A549 (cell line): Measurements from ENCODE around the gene PKD1.

Experiments used
- BHLHE40 ChIP-seq: IDR thresholded peaks from 2 replicates; pipeline ENCODE4 v1.6.1; 2012; ENCODE audit warnings: low read depth, low read length, inconsistent platforms
- CBX8 ChIP-seq: fragments of 200-600 bp; sonication (generic); IDR thresholded peaks from 2 replicates; pipeline ENCODE4 v1.6.1; 2016
- CHD2 ChIP-seq: fragments of 150-350 bp; IDR thresholded peaks from 2 replicates; pipeline ENCODE4 v1.6.1; 2014; ENCODE audit warnings: low read length; ENCODE audit not compliant: partially characterized antibody
- JUNB ChIP-seq: fragments of >200 bp; sonication (Bioruptor Twin); formaldehyde crosslinking; IDR thresholded peaks from 2 replicates; pipeline ENCODE4 v1.6.1; 2016
- MAFK ChIP-seq: fragments of 450-650 bp; IDR thresholded peaks from 2 replicates; pipeline ENCODE4 v1.6.1; 2014; ENCODE audit not compliant: partially characterized antibody
- POLR2A ChIP-seq: IDR thresholded peaks from 2 replicates; pipeline ENCODE4 v1.6.1; 2012; ENCODE audit warnings: mild to moderate bottlenecking, low read length
- RAD21 ChIP-seq, 2 experiments: fragments of >200 bp in 1 of 2; sonication (Bioruptor Twin) in 1 of 2; formaldehyde crosslinking in 1 of 2; IDR thresholded peaks in 1 of 2; conservative IDR thresholded peaks in 1 of 2; 2 replicates in 1 of 2; 3 replicates in 1 of 2; pipeline ENCODE4 v1.6.1; 2012 to 2018; ENCODE audit warnings: inconsistent platforms in 1 of 2
- TP53 ChIP-seq: fragments of 250-450 bp; sonication (Bioruptor Pico); IDR thresholded peaks from 2 replicates; pipeline ENCODE4 v1.5.0; 2021; ENCODE audit warnings: mild to moderate bottlenecking, moderate library complexity
- ZFP36 ChIP-seq: fragments of 450-650 bp; IDR thresholded peaks from 2 replicates; pipeline ENCODE4 v1.6.1; 2014; ENCODE audit warnings: borderline replicate concordance; ENCODE audit not compliant: partially characterized antibody
- ZNF302 ChIP-seq: fragments of 250-450 bp; sonication (Bioruptor Pico); IDR thresholded peaks from 2 replicates; pipeline ENCODE4 v1.9.0; 2021; ENCODE audit warnings: inconsistent platforms, mild to moderate bottlenecking, moderate library complexity
- TF ChIP-seq, protein P1 (sequence below): fragments of >200 bp; sonication (Bioruptor Twin); formaldehyde crosslinking; IDR thresholded peaks from 3 replicates; pipeline ENCODE4 v1.5.1; 2016
- TF ChIP-seq, protein P2 (sequence below): IDR thresholded peaks from 2 replicates; pipeline ENCODE4 v1.6.1; 2012
- TF ChIP-seq, protein P3 (sequence below): fragments of 450-650 bp; IDR thresholded peaks from 2 replicates; pipeline ENCODE4 v1.6.1; 2014; ENCODE audit warnings: antibody characterized with exemption

DNA sequence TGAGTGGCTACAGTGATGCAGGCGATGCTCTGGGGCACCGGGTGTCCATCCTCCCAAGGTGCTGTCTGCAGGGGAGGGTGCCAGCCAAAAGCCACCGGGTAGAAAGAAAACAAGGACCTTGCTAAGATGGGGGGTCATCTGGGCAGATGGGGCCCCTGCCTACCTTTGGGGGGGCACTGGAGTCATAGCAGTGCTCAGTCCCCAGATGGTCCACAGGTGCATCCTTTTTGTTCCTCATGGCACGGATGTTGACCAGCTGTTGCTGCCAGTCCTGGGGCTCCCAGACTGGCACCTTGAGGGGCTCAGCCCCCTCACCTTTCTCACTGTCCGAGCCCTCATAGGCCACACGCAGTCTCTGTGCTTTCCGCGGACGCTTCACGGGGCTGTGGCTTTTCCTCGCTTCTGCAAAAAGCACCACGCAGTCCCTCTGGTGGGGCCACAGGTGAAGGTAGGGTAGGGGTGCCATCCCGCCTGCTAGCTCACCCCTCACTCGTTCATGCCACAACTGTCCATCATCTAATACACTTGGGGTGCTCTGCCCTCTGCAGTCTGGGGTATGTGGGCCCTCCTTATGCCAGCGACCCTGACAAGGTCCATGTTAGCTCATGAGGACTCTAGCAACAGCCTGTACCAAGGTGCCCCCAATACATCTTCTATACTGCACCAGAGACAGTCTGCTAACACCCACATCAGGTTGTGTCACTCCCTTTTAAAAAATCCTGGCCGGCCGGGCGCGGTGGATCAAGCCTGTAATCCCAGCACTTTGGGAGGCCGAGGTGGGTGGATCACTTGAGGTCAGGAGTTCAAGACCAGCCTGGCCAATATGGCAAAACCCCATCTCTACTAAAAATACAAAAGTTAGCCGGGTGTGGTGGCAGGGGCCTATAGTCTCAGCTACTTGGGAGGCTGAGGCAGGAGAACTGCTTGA, 89.5 kb downstream of the PKD1 start:
- TF ChIP-seq, protein P1, sequence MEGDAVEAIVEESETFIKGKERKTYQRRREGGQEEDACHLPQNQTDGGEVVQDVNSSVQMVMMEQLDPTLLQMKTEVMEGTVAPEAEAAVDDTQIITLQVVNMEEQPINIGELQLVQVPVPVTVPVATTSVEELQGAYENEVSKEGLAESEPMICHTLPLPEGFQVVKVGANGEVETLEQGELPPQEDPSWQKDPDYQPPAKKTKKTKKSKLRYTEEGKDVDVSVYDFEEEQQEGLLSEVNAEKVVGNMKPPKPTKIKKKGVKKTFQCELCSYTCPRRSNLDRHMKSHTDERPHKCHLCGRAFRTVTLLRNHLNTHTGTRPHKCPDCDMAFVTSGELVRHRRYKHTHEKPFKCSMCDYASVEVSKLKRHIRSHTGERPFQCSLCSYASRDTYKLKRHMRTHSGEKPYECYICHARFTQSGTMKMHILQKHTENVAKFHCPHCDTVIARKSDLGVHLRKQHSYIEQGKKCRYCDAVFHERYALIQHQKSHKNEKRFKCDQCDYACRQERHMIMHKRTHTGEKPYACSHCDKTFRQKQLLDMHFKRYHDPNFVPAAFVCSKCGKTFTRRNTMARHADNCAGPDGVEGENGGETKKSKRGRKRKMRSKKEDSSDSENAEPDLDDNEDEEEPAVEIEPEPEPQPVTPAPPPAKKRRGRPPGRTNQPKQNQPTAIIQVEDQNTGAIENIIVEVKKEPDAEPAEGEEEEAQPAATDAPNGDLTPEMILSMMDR: no peak
- no peak for TF ChIP-seq CBX8
- TF ChIP-seq ZNF302 (CRISPR knock-in tag): no peak
- no peak for TF ChIP-seq POLR2A
- TF ChIP-seq MAFK: no peak
- no peak for TF ChIP-seq RAD21 (conservative IDR thresholded peaks at IDR 0.05 in 1 of 2, IDR thresholded peaks at IDR 0.05 in 1 of 2)
- TF ChIP-seq, protein P2, sequence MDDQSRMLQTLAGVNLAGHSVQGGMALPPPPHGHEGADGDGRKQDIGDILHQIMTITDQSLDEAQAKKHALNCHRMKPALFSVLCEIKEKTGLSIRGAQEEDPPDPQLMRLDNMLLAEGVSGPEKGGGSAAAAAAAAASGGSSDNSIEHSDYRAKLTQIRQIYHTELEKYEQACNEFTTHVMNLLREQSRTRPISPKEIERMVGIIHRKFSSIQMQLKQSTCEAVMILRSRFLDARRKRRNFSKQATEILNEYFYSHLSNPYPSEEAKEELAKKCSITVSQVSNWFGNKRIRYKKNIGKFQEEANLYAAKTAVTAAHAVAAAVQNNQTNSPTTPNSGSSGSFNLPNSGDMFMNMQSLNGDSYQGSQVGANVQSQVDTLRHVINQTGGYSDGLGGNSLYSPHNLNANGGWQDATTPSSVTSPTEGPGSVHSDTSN: no peak
- TF ChIP-seq BHLHE40: no peak
- no peak for TF ChIP-seq TP53
- no peak for TF ChIP-seq ZFP36
- no peak for TF ChIP-seq JUNB
- TF ChIP-seq, protein P3, sequence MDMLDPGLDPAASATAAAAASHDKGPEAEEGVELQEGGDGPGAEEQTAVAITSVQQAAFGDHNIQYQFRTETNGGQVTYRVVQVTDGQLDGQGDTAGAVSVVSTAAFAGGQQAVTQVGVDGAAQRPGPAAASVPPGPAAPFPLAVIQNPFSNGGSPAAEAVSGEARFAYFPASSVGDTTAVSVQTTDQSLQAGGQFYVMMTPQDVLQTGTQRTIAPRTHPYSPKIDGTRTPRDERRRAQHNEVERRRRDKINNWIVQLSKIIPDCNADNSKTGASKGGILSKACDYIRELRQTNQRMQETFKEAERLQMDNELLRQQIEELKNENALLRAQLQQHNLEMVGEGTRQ: no peak
- TF ChIP-seq CHD2: no peak
